HUES6 (cell line): Measurements from ENCODE around the gene RNF8.

Source experiments
- H3K27ac ChIP-seq: 2 replicates; pipeline ENCODE4 v1.7.0; 2013; ENCODE audit warnings: low read depth, mild to moderate bottlenecking, low read length, inconsistent platforms
- H3K27me3 ChIP-seq: 2 replicates; pipeline ENCODE4 v1.6.1; 2013; ENCODE audit warnings: low read length; ENCODE audit not compliant: control insufficient read depth, insufficient read depth
- H3K36me3 ChIP-seq: 2 replicates; pipeline ENCODE4 v1.6.1; 2013; ENCODE audit warnings: low read length; ENCODE audit not compliant: control insufficient read depth, insufficient read depth
- H3K4me1 ChIP-seq: 2 replicates; pipeline ENCODE4 v1.6.1; 2013; ENCODE audit warnings: low read length; ENCODE audit not compliant: control insufficient read depth, insufficient read depth
- H3K4me3 ChIP-seq: 2 replicates; pipeline ENCODE4 v1.5.1; 2013; ENCODE audit warnings: low read depth, low read length
- H3K9ac ChIP-seq: one replicate; pipeline ENCODE4 v1.6.1; 2013; ENCODE audit warnings: mild to moderate bottlenecking, low read length
- H3K9me3 ChIP-seq: 2 replicates; pipeline ENCODE4 v1.6.1; 2013; ENCODE audit warnings: low read depth, low read length; ENCODE audit not compliant: control insufficient read depth, insufficient read depth

RNF8 gene

GRCh38 chr6:37313723-37314486 lies 39.9 kb upstream of the RNF8 start:
- Histone ChIP-seq H3K9ac (no peak overlapping the region), H3K9me3 (no peaks in the 10 kb centered on the region), H3K4me1 (no peaks in the 10 kb centered on the region), H3K4me3 (no peak overlapping the region), H3K36me3 (peaks cover 62% of the 10 kb centered on the region), H3K27ac (no peak overlapping the region), H3K27me3 (no peaks in the 10 kb centered on the region)

GRCh38 chr6:37314487-37315156 lies 39.2 kb upstream of the RNF8 start:
- Histone ChIP-seq H3K4me1 (no peaks in the 10 kb centered on the region), H3K27me3 (no peaks in the 10 kb centered on the region), H3K27ac (no peak overlapping the region), H3K9me3 (no peaks in the 10 kb centered on the region), H3K4me3 (no peak overlapping the region), H3K36me3 (peaks cover 68% of the 10 kb centered on the region), H3K9ac (no peak overlapping the region)

- no peak overlapping the region for H3K4me3 ChIP-seq
- no peak overlapping the region for H3K27ac ChIP-seq
- no peaks in the 10 kb centered on the region for H3K27me3 ChIP-seq
- H3K9me3 ChIP-seq: no peaks in the 10 kb centered on the region
- H3K9ac ChIP-seq: no peak overlapping the region
- no peaks in the 10 kb centered on the region for H3K4me1 ChIP-seq
- H3K36me3 ChIP-seq: peaks cover 73% of the 10 kb centered on the region
Observed at GRCh38 chr6:37315157-37315515, 38.6 kb upstream of the RNF8 start.

GRCh38 chr6:37316071-37316470 lies 37.7 kb upstream of the RNF8 start:
- H3K4me3 ChIP-seq: no peak overlapping the region
- no peak overlapping the region for H3K9ac ChIP-seq
- no peaks in the 10 kb centered on the region for H3K4me1 ChIP-seq
- no peak overlapping the region for H3K27ac ChIP-seq
- H3K9me3 ChIP-seq: no peaks in the 10 kb centered on the region
- peaks cover 79% of the 10 kb centered on the region for H3K36me3 ChIP-seq
- H3K27me3 ChIP-seq: no peaks in the 10 kb centered on the region

- Histone ChIP-seq H3K27ac (no peak overlapping the region), H3K36me3 (peaks cover 92% of the 10 kb centered on the region), H3K4me3 (no peak overlapping the region), H3K9ac (no peak overlapping the region), H3K9me3 (no peaks in the 10 kb centered on the region), H3K4me1 (no peaks in the 10 kb centered on the region), H3K27me3 (no peaks in the 10 kb centered on the region)
Observed at GRCh38 chr6:37317312-37318038, 36.3 kb upstream of the RNF8 start.

DNA sequence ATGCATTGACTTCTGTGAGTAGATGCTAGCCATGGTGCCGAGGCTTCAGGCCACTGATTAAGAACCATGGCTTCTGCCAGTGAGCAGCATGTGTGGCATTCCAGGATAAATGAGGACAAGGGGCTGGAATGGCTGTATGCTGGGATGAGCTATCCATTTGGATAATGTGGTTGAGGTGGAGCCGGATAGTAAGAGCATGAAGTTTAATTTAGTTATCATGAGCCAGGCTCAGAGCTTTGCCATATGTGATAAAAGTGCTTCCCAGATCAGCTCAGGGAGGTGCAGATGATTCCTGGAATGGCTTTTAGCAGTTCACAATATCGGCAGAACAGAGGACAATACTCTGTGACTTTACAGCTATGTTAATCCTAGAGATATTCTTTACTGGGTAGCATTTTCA lies 34.6 kb upstream of the RNF8 start:
- Histone ChIP-seq H3K4me1 (no peaks in the 10 kb centered on the region), H3K27me3 (no peaks in the 10 kb centered on the region), H3K36me3 (peaks cover 78% of the 10 kb centered on the region), H3K4me3 (no peak overlapping the region), H3K9ac (no peak overlapping the region), H3K9me3 (no peaks in the 10 kb centered on the region), H3K27ac (no peak overlapping the region)

GRCh38 chr6:37319856-37320480 lies 33.8 kb upstream of the RNF8 start:
- H3K9ac ChIP-seq: no peak overlapping the region
- no peaks in the 10 kb centered on the region for H3K4me1 ChIP-seq
- peaks cover 73% of the 10 kb centered on the region for H3K36me3 ChIP-seq
- H3K9me3 ChIP-seq: no peaks in the 10 kb centered on the region
- no peak overlapping the region for H3K4me3 ChIP-seq
- H3K27ac ChIP-seq: no peak overlapping the region
- no peaks in the 10 kb centered on the region for H3K27me3 ChIP-seq

DNA sequence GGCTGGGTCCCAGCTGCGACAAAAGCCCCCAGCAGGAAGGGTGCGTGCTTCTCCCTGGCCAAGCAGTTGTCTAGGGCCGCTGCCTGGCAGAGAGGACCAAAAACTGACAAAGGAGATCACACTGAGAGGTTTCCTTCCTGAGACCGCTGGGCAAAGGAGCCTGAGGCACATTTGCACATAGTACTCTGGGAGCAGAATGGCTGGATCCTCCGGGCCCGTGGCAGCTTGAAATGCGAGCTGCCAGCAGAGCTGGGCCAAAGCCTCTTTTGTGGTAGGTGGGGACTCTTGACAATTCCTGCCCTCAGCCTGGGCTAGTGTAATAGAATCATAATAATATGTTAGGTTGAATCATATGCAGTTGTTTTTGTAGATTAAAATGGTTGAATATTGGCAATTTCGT lies 33.1 kb upstream of the RNF8 start:
- H3K4me3 ChIP-seq: no peak overlapping the region
- no peak overlapping the region for H3K9ac ChIP-seq
- H3K36me3 ChIP-seq: peaks cover 67% of the 10 kb centered on the region
- no peak overlapping the region for H3K27ac ChIP-seq
- no peaks in the 10 kb centered on the region for H3K27me3 ChIP-seq
- H3K4me1 ChIP-seq: no peaks in the 10 kb centered on the region
- H3K9me3 ChIP-seq: no peaks in the 10 kb centered on the region

GRCh38 chr6:37321101-37321500 lies 32.7 kb upstream of the RNF8 start:
- Histone ChIP-seq H3K9me3 (no peaks in the 10 kb centered on the region), H3K27ac (no peak overlapping the region), H3K36me3 (peaks cover 63% of the 10 kb centered on the region), H3K4me1 (no peaks in the 10 kb centered on the region), H3K9ac (no peak overlapping the region), H3K27me3 (no peaks in the 10 kb centered on the region), H3K4me3 (no peak overlapping the region)

DNA sequence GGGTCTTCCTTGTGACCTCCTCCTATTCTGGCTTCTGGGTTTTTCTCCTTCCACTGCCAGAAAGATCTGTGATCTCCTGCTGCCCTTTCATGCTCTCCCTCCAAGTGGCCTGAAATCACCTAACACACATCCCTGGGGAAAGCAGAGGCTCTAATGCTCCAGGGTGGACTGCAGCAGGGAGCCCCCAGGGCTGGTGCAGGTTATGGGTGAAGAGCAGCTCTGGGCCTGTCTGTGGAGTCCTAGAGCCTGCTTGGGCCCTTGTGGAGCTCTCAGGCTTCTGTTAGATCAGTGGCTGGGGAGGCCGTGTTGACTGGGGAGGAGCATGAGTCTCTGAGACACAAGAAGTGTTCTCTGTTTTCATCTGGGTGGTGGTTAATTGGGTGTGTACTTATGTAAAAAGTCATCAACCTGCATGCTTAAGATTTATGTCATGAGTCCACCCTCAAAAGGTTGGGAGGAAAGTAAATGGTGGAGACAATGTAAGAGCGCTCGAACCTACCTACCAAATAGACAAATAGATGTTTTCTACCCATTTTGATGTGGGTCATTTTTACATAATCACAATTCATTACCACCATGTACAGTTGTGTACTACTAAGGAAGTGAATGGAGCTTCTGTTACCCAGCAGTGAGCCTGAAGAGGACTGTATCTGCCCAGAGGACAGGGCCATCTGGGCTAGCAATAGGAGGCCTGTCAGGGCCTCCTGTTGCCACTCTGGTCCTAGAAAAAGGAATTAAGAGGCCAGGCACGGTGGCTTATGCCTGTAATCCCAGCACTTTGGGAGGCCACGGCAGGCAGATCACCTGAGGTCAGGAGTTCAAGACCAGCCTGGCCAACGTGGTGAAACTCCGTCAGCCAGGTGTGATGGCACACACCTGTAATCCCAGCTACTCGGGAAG lies 32.0 kb upstream of the RNF8 start:
- Histone ChIP-seq H3K9ac (no peak overlapping the region), H3K4me3 (no peak overlapping the region), H3K36me3 (peaks cover 56% of the 10 kb centered on the region), H3K4me1 (no peaks in the 10 kb centered on the region), H3K27me3 (no peaks in the 10 kb centered on the region), H3K9me3 (no peaks in the 10 kb centered on the region), H3K27ac (no peak overlapping the region)
